Hepatocyte (in vitro differentiated cells): ENCODE results near the gene SPATA24. TPM values are rescaled to one million over a fixed set of nuclear protein-coding genes. Genes with fewer than 3 reads are reported as not detected.
"Not testable (repeated sequence)": the region's sequence is repeated elsewhere in the genome, so short reads cannot be mapped to it uniquely, and the experiment has no call there.

Source experiments
- DNase-seq: peaks from one replicate; pipeline ENCODE4 v3.0.0-alpha.2; 2016; ENCODE audit warnings: low spot score
- H2AFZ ChIP-seq: fragments of 200-600 bp; sonication (generic); 2 replicates; pipeline ENCODE4 v1.6.0; 2016; ENCODE audit warnings: antibody characterized with exemption, mild to moderate bottlenecking
- H3K27ac ChIP-seq: fragments of 200-600 bp; sonication (generic); 2 replicates; pipeline ENCODE4 v1.5.1; 2016; ENCODE audit warnings: mild to moderate bottlenecking
- H3K27me3 ChIP-seq: fragments of 200-600 bp; sonication (generic); 2 replicates; pipeline ENCODE4 v1.6.1; 2016
- H3K36me3 ChIP-seq: fragments of 200-600 bp; sonication (generic); replicated peaks from 2 replicates; pipeline ENCODE4 v1.5.1; 2016; ENCODE audit warnings: low read depth; ENCODE audit not compliant: insufficient read depth
- H3K4me1 ChIP-seq: fragments of 200-600 bp; sonication (generic); 2 replicates; pipeline ENCODE4 v1.5.1; 2016; ENCODE audit warnings: mild to moderate bottlenecking, moderate library complexity; ENCODE audit not compliant: insufficient read depth
- H3K4me2 ChIP-seq: fragments of 200-600 bp; sonication (generic); 2 replicates; pipeline ENCODE4 v1.6.0; 2016
- H3K4me3 ChIP-seq: fragments of 200-600 bp; sonication (generic); 2 replicates; pipeline ENCODE4 v1.5.1; 2016; ENCODE audit warnings: mild to moderate bottlenecking
- H3K79me2 ChIP-seq: fragments of 200-600 bp; sonication (generic); 2 replicates; pipeline ENCODE4 v1.6.0; 2017; ENCODE audit warnings: mild to moderate bottlenecking
- H3K9me2 ChIP-seq: fragments of 200-600 bp; sonication (generic); replicated peaks from 2 replicates; pipeline ENCODE4 v1.6.0; 2017; ENCODE audit warnings: mild to moderate bottlenecking; ENCODE audit not compliant: insufficient read depth
- H3K9me3 ChIP-seq: fragments of 200-600 bp; sonication (generic); 2 replicates; pipeline ENCODE4 v1.5.1; 2016; ENCODE audit warnings: low read depth, mild to moderate bottlenecking
- H4K20me1 ChIP-seq: fragments of 200-600 bp; sonication (generic); 2 replicates; pipeline ENCODE4 v1.6.0; 2016; ENCODE audit warnings: mild to moderate bottlenecking; ENCODE audit not compliant: insufficient read depth, poor library complexity, severe bottlenecking
- EZH2 ChIP-seq: fragments of 200-600 bp; sonication (generic); IDR thresholded peaks from 2 replicates; pipeline ENCODE4 v1.6.1; 2016; ENCODE audit warnings: antibody characterized with exemption, mild to moderate bottlenecking, borderline replicate concordance
- EZH2phosphoT487 ChIP-seq: fragments of 200-600 bp; sonication (generic); IDR thresholded peaks from one replicate; pipeline ENCODE4 v1.6.1; 2018; ENCODE audit warnings: antibody characterized with exemption, mild to moderate bottlenecking, low read depth, moderate library complexity; ENCODE audit not compliant: unreplicated experiment, severe bottlenecking
- WGBS: methylation state at CpG from one replicate; pipeline ENCODE4 v1.1.6; 2016; ENCODE audit warnings: low lambda C conversion rate; ENCODE audit errors: missing lambda C conversion rate; 5-methylcytosine and 5-hydroxymethylcytosine counted together
- polyA plus RNA-seq: library from polyadenylated mRNA; unstranded; fragments of >200 nt; fragmentation: Nextera tagmentation; extraction: Ambion mirVana; gene quantifications from 2 replicates; pipeline ENCODE4 v1.2.1, GENCODE V29; 2016
- total RNA-seq: library from RNA; depleted of rRNA; stranded (reverse); fragments of >200 nt; gene quantifications from 2 replicates; pipeline ENCODE4 v1.2.3, GENCODE V29; 2014
- TF ChIP-seq, protein P1 (sequence below): fragments of 200-600 bp; sonication (generic); IDR thresholded peaks from 2 replicates; pipeline ENCODE4 v1.5.1; 2016; ENCODE audit warnings: antibody characterized with exemption, mild to moderate bottlenecking; ENCODE audit not compliant: poor library complexity

Gene SPATA24
- total and polyA plus RNA-seq, 2 experiments from 2014 or later = 6.3 to 9.8 TPM

DNA sequence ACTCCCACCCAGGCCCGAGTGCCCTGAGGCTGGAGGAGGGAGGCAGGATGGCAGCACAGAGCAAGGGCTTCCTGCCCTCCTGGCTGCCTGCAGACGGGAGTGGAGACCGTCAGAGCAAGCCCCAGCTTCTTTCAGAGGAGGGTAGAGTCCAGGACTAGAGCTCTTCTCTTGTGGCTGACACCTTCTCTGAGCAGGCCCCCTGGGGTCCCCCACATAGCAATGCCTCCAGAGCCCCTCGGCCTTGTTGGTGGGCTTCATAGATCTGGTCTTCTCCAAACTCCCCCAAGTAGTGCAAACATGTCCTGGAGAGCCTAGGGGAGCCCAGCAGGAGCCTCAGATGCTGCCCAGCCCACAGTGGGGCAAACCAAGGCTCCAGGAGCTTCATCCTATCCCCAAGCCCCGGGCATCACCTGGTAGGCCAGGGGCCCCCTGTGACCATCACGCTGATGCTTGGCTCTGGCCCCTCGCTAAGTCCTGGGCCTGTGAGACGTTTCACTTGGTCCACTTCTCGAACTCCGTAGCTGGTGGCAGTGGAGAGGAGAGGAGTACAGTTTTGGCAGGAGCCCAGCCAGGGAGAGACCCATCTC is 16.2 kb downstream of the SPATA24 start:
- DNase-seq = no peak
- peaks cover 10% of the 10 kb centered on the region for H3K4me1 ChIP-seq
- no peak overlapping the region for H2AFZ ChIP-seq
- no peaks in the 10 kb centered on the region for H3K36me3 ChIP-seq
- peaks cover under 1% of the 10 kb centered on the region for H3K27me3 ChIP-seq
- no peak for TF ChIP-seq EZH2
- TF ChIP-seq, protein P1, sequence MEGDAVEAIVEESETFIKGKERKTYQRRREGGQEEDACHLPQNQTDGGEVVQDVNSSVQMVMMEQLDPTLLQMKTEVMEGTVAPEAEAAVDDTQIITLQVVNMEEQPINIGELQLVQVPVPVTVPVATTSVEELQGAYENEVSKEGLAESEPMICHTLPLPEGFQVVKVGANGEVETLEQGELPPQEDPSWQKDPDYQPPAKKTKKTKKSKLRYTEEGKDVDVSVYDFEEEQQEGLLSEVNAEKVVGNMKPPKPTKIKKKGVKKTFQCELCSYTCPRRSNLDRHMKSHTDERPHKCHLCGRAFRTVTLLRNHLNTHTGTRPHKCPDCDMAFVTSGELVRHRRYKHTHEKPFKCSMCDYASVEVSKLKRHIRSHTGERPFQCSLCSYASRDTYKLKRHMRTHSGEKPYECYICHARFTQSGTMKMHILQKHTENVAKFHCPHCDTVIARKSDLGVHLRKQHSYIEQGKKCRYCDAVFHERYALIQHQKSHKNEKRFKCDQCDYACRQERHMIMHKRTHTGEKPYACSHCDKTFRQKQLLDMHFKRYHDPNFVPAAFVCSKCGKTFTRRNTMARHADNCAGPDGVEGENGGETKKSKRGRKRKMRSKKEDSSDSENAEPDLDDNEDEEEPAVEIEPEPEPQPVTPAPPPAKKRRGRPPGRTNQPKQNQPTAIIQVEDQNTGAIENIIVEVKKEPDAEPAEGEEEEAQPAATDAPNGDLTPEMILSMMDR = no peak
- TF ChIP-seq EZH2phosphoT487 = no peak
- H4K20me1 ChIP-seq = no peaks in the 10 kb centered on the region
- H3K79me2 ChIP-seq = no peaks in the 10 kb centered on the region
- 80% methylated on average over 10 of the region's 10 CpGs for WGBS
- H3K4me3 ChIP-seq = no peak overlapping the region
- H3K9me2 ChIP-seq = no peaks in the 10 kb centered on the region
- no peaks in the 10 kb centered on the region for H3K9me3 ChIP-seq
- H3K4me2 ChIP-seq = no peak overlapping the region
- no peak overlapping the region for H3K27ac ChIP-seq

DNA sequence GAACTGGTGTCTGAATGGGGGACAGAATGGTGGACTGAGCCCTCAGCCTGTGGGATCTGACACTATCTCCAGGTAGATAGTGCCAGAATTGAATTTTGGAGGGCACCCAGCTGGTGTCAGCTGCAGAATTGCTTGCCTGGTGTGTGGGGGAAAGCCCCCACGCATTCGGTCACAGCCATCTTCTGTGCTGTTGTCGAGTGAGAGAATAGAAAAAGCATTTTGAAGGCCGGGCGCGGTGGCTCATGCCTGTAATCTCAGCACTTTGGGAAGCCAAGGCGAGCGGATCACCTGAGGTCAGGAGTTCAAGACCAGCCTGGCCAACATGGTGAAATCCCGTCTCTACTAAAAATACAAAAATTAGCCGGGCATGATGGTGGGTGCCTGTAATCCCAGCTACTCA is 16.9 kb downstream of the SPATA24 start:
- H3K4me1 ChIP-seq = peaks cover 18% of the 10 kb centered on the region
- not testable (repeated sequence) for H3K4me3 ChIP-seq, H3K9me3 ChIP-seq, H2AFZ ChIP-seq, H3K79me2 ChIP-seq, H3K27ac ChIP-seq, H4K20me1 ChIP-seq, DNase-seq, H3K9me2 ChIP-seq, H3K36me3 ChIP-seq, H3K4me2 ChIP-seq, H3K27me3 ChIP-seq
- 94% methylated on average over 10 of the region's 10 CpGs for WGBS

DNA sequence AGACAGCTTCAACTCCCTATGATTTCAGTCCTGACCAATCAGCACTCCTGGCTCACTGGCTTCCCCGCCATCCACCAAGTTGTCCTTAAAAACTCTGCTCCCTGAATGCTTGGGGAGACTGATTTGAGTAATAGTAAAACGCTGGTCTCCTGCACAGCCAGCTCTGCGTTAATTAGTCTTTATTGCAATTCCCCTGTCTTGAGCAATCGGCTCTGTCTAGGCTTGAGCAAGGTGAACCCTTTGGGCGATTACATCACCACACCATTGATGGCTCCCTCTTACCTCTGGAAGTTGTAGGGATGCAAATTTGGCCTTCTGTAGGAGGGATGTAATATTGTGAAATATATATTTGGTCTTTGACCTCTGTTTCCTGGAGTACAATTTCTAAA is 17.8 kb downstream of the SPATA24 start:
- TF ChIP-seq EZH2phosphoT487 = no peak
- TF ChIP-seq, protein P1 = no peak
- no peak for TF ChIP-seq EZH2
- DNase-seq = no peak
- Histone ChIP-seq H3K9me3 (no peaks in the 10 kb centered on the region), H3K36me3 (no peaks in the 10 kb centered on the region), H2AFZ (no peak overlapping the region), H3K4me2 (no peak overlapping the region), H3K27ac (no peak overlapping the region), H4K20me1 (no peaks in the 10 kb centered on the region), H3K79me2 (no peaks in the 10 kb centered on the region), H3K27me3 (no peaks in the 10 kb centered on the region), H3K4me3 (no peak overlapping the region), H3K9me2 (no peaks in the 10 kb centered on the region), H3K4me1 (peaks cover 19% of the 10 kb centered on the region)
- 80% methylated on average over 5 of the region's 5 CpGs for WGBS

DNA sequence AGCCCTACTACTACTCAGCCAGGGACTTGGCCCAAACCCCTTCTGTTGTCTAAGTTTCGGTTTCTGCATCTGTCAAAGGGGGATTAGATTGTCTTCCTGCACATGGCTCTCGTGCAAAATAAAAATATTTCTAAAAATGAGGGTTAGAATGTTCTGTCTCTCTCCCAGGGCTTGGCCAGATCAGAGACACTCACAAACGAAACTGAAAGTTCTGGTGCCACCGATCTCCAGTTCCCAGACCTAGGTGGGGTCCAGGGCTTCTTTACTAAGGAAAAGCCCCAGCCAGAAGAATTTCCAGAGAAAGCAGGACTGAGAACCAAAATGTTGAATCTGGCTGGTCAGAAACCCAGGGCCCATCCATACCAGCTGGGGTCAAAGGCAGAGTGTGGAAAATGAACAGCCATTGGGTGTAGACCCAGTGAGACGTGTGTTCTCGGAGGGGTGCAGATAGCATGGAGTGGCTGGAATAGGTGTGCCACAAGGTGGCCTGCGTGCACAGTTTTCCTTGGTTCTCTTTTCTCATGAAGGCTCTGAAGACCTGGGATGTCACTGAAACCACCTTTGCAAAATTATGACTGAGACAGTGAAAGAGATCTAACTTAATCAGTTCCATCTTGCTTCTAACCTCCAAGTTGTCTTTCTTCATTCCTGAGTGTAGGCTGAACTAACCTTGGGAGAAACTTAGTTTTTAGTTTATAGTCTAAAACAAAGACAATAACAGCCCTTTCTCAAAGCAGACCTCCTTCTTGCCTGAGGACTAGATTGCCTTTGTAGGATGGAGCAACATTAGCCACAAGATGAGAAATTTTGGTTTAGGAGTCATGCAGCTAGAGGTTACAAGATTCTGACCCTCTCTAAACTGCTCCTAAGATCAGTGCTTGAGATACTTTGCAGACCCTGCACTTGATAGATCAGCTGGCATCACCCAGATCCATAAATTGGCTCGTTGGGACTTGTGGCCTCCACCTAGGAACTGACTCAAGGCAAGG is 18.5 kb downstream of the SPATA24 start:
- peaks cover 19% of the 10 kb centered on the region for H3K4me1 ChIP-seq
- no peak overlapping the region for H3K4me2 ChIP-seq
- no peaks in the 10 kb centered on the region for H3K9me3 ChIP-seq
- no peak overlapping the region for H3K27ac ChIP-seq
- no peak for TF ChIP-seq EZH2phosphoT487
- no peak for TF ChIP-seq EZH2
- TF ChIP-seq, protein P1 = no peak
- WGBS = 70% methylated on average over 8 of the region's 8 CpGs
- H3K27me3 ChIP-seq = no peaks in the 10 kb centered on the region
- no peaks in the 10 kb centered on the region for H3K9me2 ChIP-seq
- H3K4me3 ChIP-seq = no peak overlapping the region
- H4K20me1 ChIP-seq = no peaks in the 10 kb centered on the region
- H3K79me2 ChIP-seq = no peaks in the 10 kb centered on the region
- no peak overlapping the region for H2AFZ ChIP-seq
- DNase-seq = no peak
- H3K36me3 ChIP-seq = no peaks in the 10 kb centered on the region
